ENCODE measurements around the gene FAM227A. TPM values are rescaled to one million over a fixed set of nuclear protein-coding genes. Genes with fewer than 3 reads are reported as not detected.
"Not testable (repeated sequence)": the region's sequence is repeated elsewhere in the genome, so short reads cannot be mapped to it uniquely, and the experiment has no call there.

The FAM227A gene
- total and polyA plus RNA-seq, 8 donors: 1.5 to 8.8 (median 4.6) TPM

GRCh38 chr22:38655519-38656255 lies 505 bp downstream of the FAM227A start:
- Histone ChIP-seq H3K36me3 (no peaks in the 10 kb centered on the region), H3K4me1 (peaks cover 5 to 16% of the 10 kb centered on the region in 2 donors), H3K27ac (peak overlapping the region; percentile 74 to 84), H3K9me3 (no peaks in the 10 kb centered on the region), H3K4me3 (peak overlapping the region; percentile 83 to 87), H3K27me3 (no peaks in the 10 kb centered on the region)
- TF ChIP-seq CTCF (IDR thresholded peaks at IDR 0.05): no peak
- intact Hi-C loops (cut with DNase I): no loop called here
- ATAC-seq: peak; percentile 11
- DNase-seq: no peak

GRCh38 chr22:38653741-38654140 lies 2.5 kb downstream of the FAM227A start:
- no peak for ATAC-seq
- Histone ChIP-seq H3K36me3 (no peaks in the 10 kb centered on the region), H3K4me1 (peaks cover 5 to 16% of the 10 kb centered on the region in 2 donors), H3K9me3 (no peaks in the 10 kb centered on the region), H3K27ac (no peak overlapping the region), H3K27me3 (no peaks in the 10 kb centered on the region), H3K4me3 (no peak overlapping the region)
- intact Hi-C loops (cut with DNase I): no loop called here
- TF ChIP-seq CTCF (IDR thresholded peaks at IDR 0.05): no peak
- DNase-seq: no peak

GRCh38 chr22:38652859-38653258 lies 3.3 kb downstream of the FAM227A start:
- H3K36me3 ChIP-seq: no peaks in the 10 kb centered on the region
- H3K4me1 ChIP-seq: peaks cover 5 to 14% of the 10 kb centered on the region in 2 donors
- intact Hi-C loops (cut with DNase I): no loop called here
- no peak overlapping the region for H3K27ac ChIP-seq
- ATAC-seq (no peak), DNase-seq (no peak)
- no peak overlapping the region for H3K4me3 ChIP-seq
- H3K27me3 ChIP-seq: no peaks in the 10 kb centered on the region
- no peak for TF ChIP-seq CTCF (IDR thresholded peaks at IDR 0.05)
- no peaks in the 10 kb centered on the region for H3K9me3 ChIP-seq

GRCh38 chr22:38649841-38650522 lies 6.2 kb downstream of the FAM227A start:
- Histone ChIP-seq H3K9me3 (no peaks in the 10 kb centered on the region), H3K36me3 (no peaks in the 10 kb centered on the region), H3K4me1 (no peaks in the 10 kb centered on the region), H3K27me3 (no peaks in the 10 kb centered on the region), H3K4me3 (no peak overlapping the region), H3K27ac (no peak overlapping the region)
- TF ChIP-seq CTCF (IDR thresholded peaks at IDR 0.05): no peak
- peak; percentile 38 for ATAC-seq
- DNase-seq: no peak
- intact Hi-C loops (cut with DNase I): no loop called here

- DNase-seq: no peak
- no peaks in the 10 kb centered on the region for H3K36me3 ChIP-seq
- no peak overlapping the region for H3K4me3 ChIP-seq
- no peak overlapping the region for H3K27ac ChIP-seq
- no peaks in the 10 kb centered on the region for H3K9me3 ChIP-seq
- H3K27me3 ChIP-seq: no peaks in the 10 kb centered on the region
- intact Hi-C loops (cut with DNase I): no loop called here
- TF ChIP-seq CTCF (IDR thresholded peaks at IDR 0.05): no peak
- ATAC-seq: no peak
- H3K4me1 ChIP-seq: no peaks in the 10 kb centered on the region
These were observed 10.8 kb downstream of the FAM227A start for GRCh38 chr22:38645430-38645829.

GRCh38 chr22:38644245-38644644 lies 11.9 kb downstream of the FAM227A start:
- H3K27ac ChIP-seq; H3K27me3 ChIP-seq; intact Hi-C loops (cut with DNase I); H3K9me3 ChIP-seq; H3K36me3 ChIP-seq; H3K4me3 ChIP-seq; DNase-seq; H3K4me1 ChIP-seq: not testable (repeated sequence)
- ATAC-seq: peak; percentile 94
